Common myeloid progenitor, CD34-positive (primary cell): ENCODE data around the gene CPNE1.

Source experiments
- CTCF ChIA-PET: fragments of 350-600 bp; sonication (Branson Sonifier 250); formaldehyde crosslinking; loops from one replicate; lab custom pipeline; 2021; ENCODE audit warnings: antibody characterized with exemption; lab: Charles Lee
- POLR2A ChIA-PET: fragments of 350-600 bp; sonication (Branson Sonifier 250); formaldehyde crosslinking; loops from one replicate; lab custom pipeline; 2021; ENCODE audit warnings: antibody characterized with exemption; lab: Charles Lee
- DNase-seq, 3 donors: peaks; one replicate each; pipeline versions ENCODE4 v3.0.0 to v3.0.0-alpha.2; 2013
- H3K27ac ChIP-seq, 2 experiments: 1 replicate in 1 of 2; 2 replicates in 1 of 2; pipeline ENCODE4 v1.7.0; 2013; ENCODE audit warnings: inconsistent platforms in 2 of 2, low read length in 2 of 2, mild to moderate bottlenecking in 2 of 2, low read depth in 1 of 2, moderate library complexity in 1 of 2; ENCODE audit not compliant: severe bottlenecking in 2 of 2, insufficient read depth in 1 of 2, poor library complexity in 1 of 2
- H3K27me3 ChIP-seq, 5 experiments: replicated peaks in 2 of 5; 1 replicate in 3 of 5; 2 replicates in 2 of 5; pipeline versions ENCODE4 v1.6.1 to v1.7.0; 2013; ENCODE audit warnings: low read length in 4 of 5, mild to moderate bottlenecking in 2 of 5, moderate library complexity in 2 of 5, inconsistent platforms in 1 of 5; ENCODE audit not compliant: insufficient read depth in 5 of 5, control insufficient read depth in 4 of 5
- H3K36me3 ChIP-seq, 4 experiments: 1 replicate in 2 of 4; 2 replicates in 2 of 4; pipeline versions ENCODE4 v1.6.1 to v1.7.0; 2013; ENCODE audit warnings: low read length in 3 of 4, control low read depth in 1 of 4, mild to moderate bottlenecking in 1 of 4; ENCODE audit not compliant: control insufficient read depth in 4 of 4, insufficient read depth in 4 of 4
- H3K4me1 ChIP-seq, 4 experiments: 1 replicate in 3 of 4; 2 replicates in 1 of 4; pipeline versions ENCODE4 v1.6.1 to v1.7.1; 2013; ENCODE audit warnings: low read length in 3 of 4, mild to moderate bottlenecking in 3 of 4, control low read depth in 1 of 4, inconsistent platforms in 1 of 4, moderate library complexity in 1 of 4; ENCODE audit not compliant: control insufficient read depth in 4 of 4, insufficient read depth in 4 of 4; ENCODE audit errors: control extremely low read depth in 1 of 4
- H3K4me3 ChIP-seq, 7 experiments: 1 replicate in 4 of 7; 2 replicates in 3 of 7; pipeline versions ENCODE4 v1.5.1 to v1.7.0; 2013; ENCODE audit warnings: mild to moderate bottlenecking in 7 of 7, low read length in 6 of 7, moderate library complexity in 6 of 7, inconsistent platforms in 2 of 7, low read depth in 2 of 7, control low read depth in 1 of 7; ENCODE audit not compliant: insufficient read depth in 4 of 7, control insufficient read depth in 1 of 7; ENCODE audit errors: extremely low read depth in 1 of 7
- H3K9me3 ChIP-seq, 5 experiments: 1 replicate in 4 of 5; 2 replicates in 1 of 5; pipeline versions ENCODE4 v1.6.1 to v1.7.1; 2013; ENCODE audit warnings: low read length in 4 of 5, mild to moderate bottlenecking in 2 of 5, inconsistent platforms in 1 of 5, low read depth in 1 of 5, moderate library complexity in 1 of 5; ENCODE audit not compliant: control insufficient read depth in 4 of 5, insufficient read depth in 2 of 5; ENCODE audit errors: control extremely low read depth in 1 of 5
- WGBS: methylation state at CpG from one replicate; pipeline ENCODE4 v1.1.5; 2013; ENCODE audit not compliant: insufficient coverage; 5-methylcytosine and 5-hydroxymethylcytosine counted together

Gene CPNE1

DNA sequence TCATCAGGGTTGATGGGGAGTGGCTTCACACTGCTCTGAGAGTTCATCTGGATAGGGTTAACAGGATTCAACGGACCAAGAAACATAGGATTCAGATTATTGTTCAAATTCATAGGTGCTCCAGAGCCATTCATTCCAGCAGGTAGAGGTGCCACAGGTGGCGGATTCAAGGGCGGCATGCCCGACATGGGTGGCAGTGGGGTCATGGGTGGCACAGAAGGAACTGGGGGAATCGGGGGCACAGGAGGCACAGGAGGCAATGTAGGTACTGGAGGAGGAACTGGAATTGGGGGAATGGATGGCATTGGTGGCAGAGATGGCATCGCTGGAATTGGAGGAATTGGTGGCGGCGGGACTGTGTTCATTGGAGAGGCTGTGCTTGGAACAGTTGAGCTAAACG, 10.3 kb downstream of the CPNE1 start:
- CTCF ChIA-PET, result interaction anchor here (1.1 to 1.5 kb wide), 3 partner anchors 10 to 34 kb away, joined by 4 to 5 read pairs (median 4); partner anchors contain the start of genes CPNE1 and RBM12
- Histone ChIP-seq H3K4me3 (no peak overlapping the region), H3K4me1 (peaks cover 0 to 12% (median 5%) of the 10 kb centered on the region in 4 experiments), H3K27ac (no peak overlapping the region), H3K36me3 (peaks cover 21 to 55% (median 28%) of the 10 kb centered on the region in 4 experiments), H3K9me3 (no peaks in the 10 kb centered on the region), H3K27me3 (no peaks in the 10 kb centered on the region)
- 100% methylated on average over 9 of the region's 9 CpGs for WGBS
- DNase-seq, result no peak
- POLR2A ChIA-PET, result interaction anchor here (0.6 to 1.1 kb wide), 2 partner anchors 9 to 32 kb away, joined by 3 read pairs; no protein-coding TSS in a partner anchor

DNA sequence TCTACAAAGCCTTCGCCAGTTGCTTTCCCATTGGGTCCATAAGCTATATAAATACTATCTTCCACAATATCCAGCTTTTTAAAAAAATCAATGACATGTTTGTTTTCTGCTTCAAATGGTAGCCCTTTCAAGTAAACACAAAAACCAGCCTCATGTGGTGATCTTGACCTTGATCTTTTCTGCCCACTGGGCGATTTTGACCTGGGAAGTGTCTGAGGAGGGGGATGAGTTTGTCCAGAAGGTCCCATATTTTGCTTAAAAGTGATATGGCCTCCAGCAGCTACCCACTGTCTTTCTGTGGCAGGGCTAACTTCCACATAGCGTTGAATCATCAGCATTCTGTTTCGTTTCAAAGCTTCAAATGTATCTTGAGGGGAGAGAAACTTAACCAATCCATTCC, 10.8 kb downstream of the CPNE1 start:
- H3K4me3 ChIP-seq, result no peak overlapping the region
- ChIA-PET CTCF (interaction anchor here (1.1 to 1.5 kb wide), 2 partner anchors 10 to 17 kb away, joined by 4 to 5 read pairs; partner anchors contain the start of genes CPNE1 and RBM12), POLR2A (no interaction called here)
- 100% methylated on average over 3 of the region's 4 CpGs for WGBS
- H3K36me3 ChIP-seq, result peaks cover 21 to 55% (median 28%) of the 10 kb centered on the region in 4 experiments
- no peak for DNase-seq
- H3K9me3 ChIP-seq, result no peaks in the 10 kb centered on the region
- no peak overlapping the region for H3K27ac ChIP-seq
- H3K4me1 ChIP-seq, result peaks cover 0 to 12% (median 5%) of the 10 kb centered on the region in 4 experiments
- H3K27me3 ChIP-seq, result no peaks in the 10 kb centered on the region

DNA sequence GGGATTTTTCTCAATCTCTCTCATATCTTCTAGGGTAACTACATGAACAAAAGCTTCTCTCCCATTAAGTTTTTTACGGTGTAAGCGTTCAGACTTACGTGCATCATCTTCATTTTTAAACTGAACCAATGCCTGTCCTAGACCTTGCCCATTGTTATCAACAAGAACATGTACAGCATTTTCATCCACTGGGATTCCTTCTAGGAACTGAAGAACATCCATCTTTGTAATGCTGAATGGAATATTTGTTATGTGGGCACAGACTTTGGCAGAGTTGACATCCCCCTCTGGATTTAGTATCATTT, 11.3 kb downstream of the CPNE1 start:
- no peaks in the 10 kb centered on the region for H3K9me3 ChIP-seq
- no peak overlapping the region for H3K4me3 ChIP-seq
- no peak overlapping the region for H3K27ac ChIP-seq
- no peaks in the 10 kb centered on the region for H3K27me3 ChIP-seq
- 100% methylated on average over 2 of the region's 3 CpGs for WGBS
- peaks cover 0 to 12% (median 4%) of the 10 kb centered on the region in 4 experiments for H3K4me1 ChIP-seq
- DNase-seq, result no peak
- CTCF ChIA-PET, result interaction anchor here (1.1 to 1.8 kb wide), 3 partner anchors 11 to 22 kb away, joined by 4 to 5 read pairs (median 4); partner anchors contain the start of genes CPNE1 and RBM12
- POLR2A ChIA-PET, result no interaction called here
- H3K36me3 ChIP-seq, result peaks cover 21 to 55% (median 28%) of the 10 kb centered on the region in 4 experiments

DNA sequence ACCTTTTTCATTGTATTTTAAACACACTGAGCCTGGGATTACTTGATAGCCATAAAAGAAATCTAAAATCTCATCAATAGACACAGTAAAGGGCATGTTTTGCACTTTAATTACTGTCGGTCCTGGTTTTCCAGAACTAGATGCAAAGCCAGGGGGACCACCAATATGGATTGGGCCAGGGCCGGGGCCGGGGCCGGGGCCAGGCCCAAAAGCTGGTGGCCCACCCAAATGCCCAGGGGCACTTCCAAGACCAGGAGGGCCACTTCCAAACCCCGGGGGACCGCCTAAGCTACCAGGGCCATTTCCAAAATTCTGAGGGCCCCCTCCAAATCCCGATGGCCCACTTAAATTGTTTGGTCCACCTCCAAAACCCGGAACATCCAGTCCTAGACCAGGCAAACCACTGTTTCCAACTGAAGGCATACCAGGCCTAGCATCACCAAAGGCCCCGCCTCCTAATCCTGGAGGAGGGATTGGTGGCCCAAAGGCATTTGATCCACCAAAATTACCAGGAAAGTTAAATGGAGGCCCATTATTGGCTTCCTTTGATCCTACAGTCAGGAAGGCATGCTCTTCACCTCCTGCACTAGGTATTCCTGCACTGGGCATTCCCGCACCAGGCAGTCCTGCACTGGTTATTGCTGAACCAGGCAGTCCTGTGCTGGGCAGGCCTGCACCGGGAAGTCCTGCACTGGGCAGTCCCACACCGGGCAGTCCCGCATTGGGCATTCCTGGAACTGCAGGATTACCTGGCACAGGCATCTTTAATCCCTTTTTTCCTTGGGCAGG, 11.9 kb downstream of the CPNE1 start:
- 94% methylated on average over 13 of the region's 13 CpGs for WGBS
- ChIA-PET POLR2A (no interaction called here), CTCF (interaction anchor here (0.8 to 1.8 kb wide), 5 partner anchors 11 to 35 kb away, joined by 3 to 5 read pairs (median 4); partner anchors contain the start of genes CPNE1 and RBM12)
- Histone ChIP-seq H3K27ac (no peak overlapping the region), H3K9me3 (no peaks in the 10 kb centered on the region), H3K4me3 (no peak overlapping the region), H3K36me3 (peaks cover 22 to 55% (median 29%) of the 10 kb centered on the region in 4 experiments), H3K4me1 (peaks cover 0 to 8% (median 3%) of the 10 kb centered on the region in 4 experiments), H3K27me3 (no peaks in the 10 kb centered on the region)
- no peak for DNase-seq

DNA sequence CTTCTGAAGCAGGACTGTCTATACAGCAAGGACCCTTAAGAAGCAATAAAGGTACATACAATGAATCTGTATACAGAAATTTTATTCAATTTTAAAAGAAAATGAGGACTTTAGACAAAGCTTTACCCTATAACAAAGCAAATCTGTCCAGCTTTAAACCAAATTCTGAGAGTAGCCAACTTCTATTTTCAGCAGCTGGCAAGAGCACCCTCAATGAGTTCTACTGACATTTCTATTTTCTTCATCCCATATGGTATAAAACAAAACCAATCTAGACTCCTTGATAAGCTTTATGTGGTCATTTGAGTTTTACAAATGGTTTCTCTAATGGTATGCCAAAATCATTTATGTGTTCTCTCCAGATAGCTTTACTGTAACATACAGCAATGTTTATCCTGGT, 12.7 kb downstream of the CPNE1 start:
- Histone ChIP-seq H3K27me3 (no peaks in the 10 kb centered on the region), H3K27ac (no peak overlapping the region), H3K4me3 (no peak overlapping the region), H3K4me1 (peaks cover 0 to 1% (median 0%) of the 10 kb centered on the region in 4 experiments), H3K9me3 (no peaks in the 10 kb centered on the region), H3K36me3 (peaks cover 22 to 54% (median 33%) of the 10 kb centered on the region in 4 experiments)
- DNase-seq, result no peak
- POLR2A ChIA-PET, result no interaction called here
- CTCF ChIA-PET, result interaction anchor here (0.8 to 1.8 kb wide), 3 partner anchors 15 to 35 kb away, joined by 3 to 4 read pairs (median 4); no protein-coding TSS in a partner anchor

DNA sequence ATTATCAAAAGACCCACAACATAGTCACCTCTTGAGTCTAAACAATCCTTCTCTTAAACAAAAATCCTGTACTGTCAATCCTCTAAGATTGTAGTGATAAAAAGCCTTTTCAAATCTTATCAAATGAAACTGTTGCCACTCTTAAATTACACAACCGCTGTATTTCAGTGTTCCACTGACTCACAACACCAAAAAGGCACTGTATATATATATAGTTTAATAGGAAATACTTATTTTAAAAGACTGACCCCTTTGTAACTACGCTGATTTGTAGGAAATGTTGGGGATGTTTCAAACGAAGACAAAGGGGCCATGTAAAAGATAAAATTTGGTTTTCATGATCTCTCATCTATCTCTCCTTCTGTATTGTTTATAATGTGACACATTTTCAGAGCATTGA, 14.1 kb downstream of the CPNE1 start:
- H3K4me1 ChIP-seq, result peaks cover 0 to 1% (median 0%) of the 10 kb centered on the region in 4 experiments
- no peak for DNase-seq
- H3K36me3 ChIP-seq, result peaks cover 21 to 53% (median 33%) of the 10 kb centered on the region in 4 experiments
- CTCF ChIA-PET, result interaction anchor here (2.1 kb wide), 1 partner anchor 47 kb away, joined by 5 read pairs; no protein-coding TSS in a partner anchor
- no peak overlapping the region for H3K4me3 ChIP-seq
- no peaks in the 10 kb centered on the region for H3K27me3 ChIP-seq
- POLR2A ChIA-PET, result no interaction called here
- no CpG with 5 or more reads among the region's 3 CpGs for WGBS
- no peaks in the 10 kb centered on the region for H3K9me3 ChIP-seq
- H3K27ac ChIP-seq, result no peak overlapping the region

DNA sequence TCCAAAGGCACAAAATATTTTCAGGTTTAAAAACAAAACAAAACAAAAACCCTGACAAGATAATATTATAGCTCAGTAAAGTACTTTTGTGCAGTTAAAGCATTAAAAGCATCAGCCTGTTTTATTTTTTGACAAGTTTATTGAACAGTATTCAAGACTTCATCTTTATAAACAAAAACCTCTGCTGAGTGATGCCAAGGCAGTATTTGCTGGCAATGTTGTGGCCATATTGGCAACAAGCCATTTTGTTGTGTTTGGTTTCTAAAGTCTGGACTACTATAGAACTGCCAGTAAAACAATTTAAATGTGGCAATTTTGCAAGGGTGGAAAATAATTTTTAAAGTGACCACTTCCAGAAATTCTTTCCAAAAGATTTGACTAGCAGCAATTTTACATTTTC, 15.9 kb downstream of the CPNE1 start:
- Histone ChIP-seq H3K4me3 (no peak overlapping the region), H3K36me3 (peaks cover 9 to 52% (median 21%) of the 10 kb centered on the region in 4 experiments), H3K9me3 (no peaks in the 10 kb centered on the region), H3K27me3 (no peaks in the 10 kb centered on the region), H3K27ac (no peak overlapping the region), H3K4me1 (peaks cover 0 to 2% (median 0%) of the 10 kb centered on the region in 4 experiments)
- POLR2A ChIA-PET, result no interaction called here
- no peak for DNase-seq
- CTCF ChIA-PET, result interaction anchor here (1.1 to 2.1 kb wide), 5 partner anchors 8 to 45 kb away, joined by 3 to 5 read pairs (median 3); no protein-coding TSS in a partner anchor
